ENCODE measurements around the gene PREX1. TPM values are rescaled to one million over a fixed set of nuclear protein-coding genes. Genes with fewer than 3 reads are reported as not detected.

Gene PREX1
- total RNA-seq, 3 donors from 2014 or later: 53.1 to 84.2 (median 65.1) TPM

- no peak for DNase-seq (ENCODE audit: low spot score in 2 of 2)
- intact Hi-C loops (cut with DNase I; ENCODE audit: low total_unique reads): no loop called here
- Histone ChIP-seq H3K4me1 (no peaks in the 10 kb centered on the region), H3K36me3 (no peaks in the 10 kb centered on the region), H3K27ac (no peak overlapping the region), H3K27me3 (no peaks in the 10 kb centered on the region), H3K9me3 (no peaks in the 10 kb centered on the region), H3K4me3 (no peak overlapping the region)
- TF ChIP-seq POLR2A (IDR thresholded peaks at IDR 0.05): no peak
- no peak for TF ChIP-seq CTCF (IDR thresholded peaks at IDR 0.05)
- TF ChIP-seq POLR2AphosphoS5 (IDR thresholded peaks at IDR 0.05): no peak
Measured at GRCh38 chr20:48858075-48858790, 30.4 kb upstream of the PREX1 start.

- no peak for TF ChIP-seq CTCF (IDR thresholded peaks at IDR 0.05)
- no peak for TF ChIP-seq POLR2AphosphoS5 (IDR thresholded peaks at IDR 0.05)
- no peak for TF ChIP-seq POLR2A (IDR thresholded peaks at IDR 0.05)
- DNase-seq (ENCODE audit: low spot score in 2 of 2): no peak
- Histone ChIP-seq H3K36me3 (no peaks in the 10 kb centered on the region), H3K27ac (no peak overlapping the region), H3K4me3 (no peak overlapping the region), H3K4me1 (no peaks in the 10 kb centered on the region), H3K9me3 (no peaks in the 10 kb centered on the region), H3K27me3 (no peaks in the 10 kb centered on the region)
- intact Hi-C loops (cut with DNase I; ENCODE audit: low total_unique reads): no loop called here
Measured at GRCh38 chr20:48856130-48856529, 28.3 kb upstream of the PREX1 start.

- Histone ChIP-seq H3K27me3 (no peaks in the 10 kb centered on the region), H3K4me3 (no peak overlapping the region), H3K9me3 (no peaks in the 10 kb centered on the region), H3K36me3 (no peaks in the 10 kb centered on the region), H3K4me1 (no peaks in the 10 kb centered on the region), H3K27ac (no peak overlapping the region)
- DNase-seq (ENCODE audit: low spot score in 2 of 2): no peak
- no peak for TF ChIP-seq POLR2A (IDR thresholded peaks at IDR 0.05)
- no peak for TF ChIP-seq CTCF (IDR thresholded peaks at IDR 0.05)
- TF ChIP-seq POLR2AphosphoS5 (IDR thresholded peaks at IDR 0.05): no peak
- intact Hi-C loops (cut with DNase I; ENCODE audit: low total_unique reads): no loop called here
Measured at GRCh38 chr20:48855046-48855445, 27.2 kb upstream of the PREX1 start.

GRCh38 chr20:48852609-48853008 is 24.8 kb upstream of the PREX1 start:
- no peak overlapping the region for H3K4me3 ChIP-seq
- no peak overlapping the region for H3K27ac ChIP-seq
- H3K4me1 ChIP-seq: no peaks in the 10 kb centered on the region
- H3K9me3 ChIP-seq: no peaks in the 10 kb centered on the region
- intact Hi-C loops (cut with DNase I; ENCODE audit: low total_unique reads): no loop called here
- no peaks in the 10 kb centered on the region for H3K27me3 ChIP-seq
- no peak for TF ChIP-seq CTCF (IDR thresholded peaks at IDR 0.05)
- no peak for TF ChIP-seq POLR2AphosphoS5 (IDR thresholded peaks at IDR 0.05)
- TF ChIP-seq POLR2A (IDR thresholded peaks at IDR 0.05): no peak
- DNase-seq (ENCODE audit: low spot score in 2 of 2): no peak
- H3K36me3 ChIP-seq: no peaks in the 10 kb centered on the region

GRCh38 chr20:48851579-48851978 is 23.8 kb upstream of the PREX1 start:
- no peak overlapping the region for H3K27ac ChIP-seq
- H3K4me3 ChIP-seq: no peak overlapping the region
- H3K36me3 ChIP-seq: no peaks in the 10 kb centered on the region
- H3K27me3 ChIP-seq: no peaks in the 10 kb centered on the region
- no peaks in the 10 kb centered on the region for H3K4me1 ChIP-seq
- intact Hi-C loops (cut with DNase I; ENCODE audit: low total_unique reads): no loop called here
- no peak for DNase-seq (ENCODE audit: low spot score in 2 of 2)
- no peaks in the 10 kb centered on the region for H3K9me3 ChIP-seq
- TF ChIP-seq POLR2AphosphoS5 (IDR thresholded peaks at IDR 0.05) (no peak), POLR2A (IDR thresholded peaks at IDR 0.05) (no peak), CTCF (IDR thresholded peaks at IDR 0.05) (no peak)
